Dermis blood vessel endothelial cell (primary cell): ENCODE results near the gene ATP8A1. TPM values are rescaled to one million over a fixed set of nuclear protein-coding genes. Genes with fewer than 3 reads are reported as not detected.

Experiments
- DNase-seq: peaks from one replicate; pipeline ENCODE4 v3.0.0; 2010
- total RNA-seq: library from RNA; depleted of rRNA; stranded (reverse); fragments of >200 nt; gene quantifications from 2 replicates; pipeline ENCODE4 v1.2.3, GENCODE V29; 2014

The ATP8A1 gene
- total RNA-seq, 1 donor from 2014 or later: 40.8 TPM

- no peak for DNase-seq
These were observed 296.6 kb downstream of the ATP8A1 start for GRCh38 chr4:42360256-42360669.

- DNase-seq: peak; percentile 15
These were observed 297.2 kb downstream of the ATP8A1 start for GRCh38 chr4:42359711-42360110.

Other genes with a start within 250 kb of the ATP8A1 start
- not detected in 2 replicates for gene GRXCR1, start 235.6 kb upstream of the ATP8A1 start, total RNA-seq